Esophagus muscularis mucosa (tissue), 4 donors: ENCODE results near the gene AJUBA. TPM values are rescaled to one million over a fixed set of nuclear protein-coding genes. Genes with fewer than 3 reads are reported as not detected.

Experiments
- DNase-seq: peaks from one replicate; pipeline ENCODE4 v3.0.0-alpha.2; 2017; ENCODE audit errors: extremely low spot score
- H3K27ac ChIP-seq, 4 donors: fragments of 200-600 bp; sonication (generic); replicated peaks in 1 of 4; 1 replicate in 3 of 4; 2 replicates in 1 of 4; pipeline ENCODE4 v1.5.1; 2016 to 2019; ENCODE audit warnings: mild to moderate bottlenecking in 1 of 4
- H3K27me3 ChIP-seq, 4 donors: fragments of 200-600 bp; sonication (generic); one replicate each; pipeline versions ENCODE4 v1.5.1 to v1.6.0; 2016 to 2019
- H3K36me3 ChIP-seq, 4 donors: fragments of 200-600 bp; sonication (generic); one replicate each; pipeline ENCODE4 v1.5.1; 2016 to 2019
- H3K4me1 ChIP-seq, 4 donors: fragments of 200-600 bp; sonication (generic); one replicate each; pipeline ENCODE4 v1.5.1; 2016 to 2019
- H3K4me3 ChIP-seq, 4 donors: fragments of 200-600 bp; sonication (generic); 1 replicate in 2 of 4; 2 replicates in 2 of 4; pipeline ENCODE4 v1.5.1; 2016 to 2019; ENCODE audit warnings: mild to moderate bottlenecking in 4 of 4, moderate library complexity in 1 of 4
- H3K9me3 ChIP-seq, 4 donors: fragments of 200-600 bp; sonication (generic); 1 replicate in 3 of 4; 2 replicates in 1 of 4; pipeline ENCODE4 v1.5.1; 2016 to 2019
- EP300 ChIP-seq: sonication (generic); formaldehyde crosslinking; IDR thresholded peaks from one replicate; pipeline ENCODE4 v1.6.1; 2017; ENCODE audit warnings: antibody characterized with exemption
- POLR2A ChIP-seq: fragments of 450-650 bp; IDR thresholded peaks from one replicate; pipeline ENCODE4 v1.6.1; 2017; ENCODE audit warnings: antibody characterized with exemption, moderate library complexity, mild to moderate bottlenecking, low read depth
- POLR2AphosphoS5 ChIP-seq, 2 donors: sonication (generic); formaldehyde crosslinking; IDR thresholded peaks; one replicate each; pipeline ENCODE4 v1.6.1; 2017; ENCODE audit warnings: antibody characterized with exemption in 2 of 2
- WGBS: methylation state at CpG from one replicate; pipeline ENCODE4 v1.1.5; 2018; 5-methylcytosine and 5-hydroxymethylcytosine counted together
- intact Hi-C: fragments of 100-400 bp; cut with DNase I; formaldehyde crosslinking; loops from one replicate; pipeline ENCODE4 v1.15.1; 2023
- total RNA-seq, 4 donors: library from RNA; depleted of rRNA; stranded (reverse); fragments of >200 nt; gene quantifications; one replicate each; pipeline versions ENCODE4 v1.1.0 to v1.2.1, GENCODE V29; 2016
- TF ChIP-seq, protein P1 (sequence below), 3 experiments: fragments of 200-600 bp in 2 of 3; fragments of 450-650 bp in 1 of 3; sonication (generic) in 2 of 3; IDR thresholded peaks; one replicate each; pipeline ENCODE4 v1.5.1; 2017 to 2019; ENCODE audit warnings: antibody characterized with exemption in 3 of 3, mild to moderate bottlenecking in 2 of 3, moderate library complexity in 1 of 3

AJUBA gene
- total RNA-seq, 4 donors from 2014 or later, result 7.0 to 32.5 (median 17.9) TPM

DNA sequence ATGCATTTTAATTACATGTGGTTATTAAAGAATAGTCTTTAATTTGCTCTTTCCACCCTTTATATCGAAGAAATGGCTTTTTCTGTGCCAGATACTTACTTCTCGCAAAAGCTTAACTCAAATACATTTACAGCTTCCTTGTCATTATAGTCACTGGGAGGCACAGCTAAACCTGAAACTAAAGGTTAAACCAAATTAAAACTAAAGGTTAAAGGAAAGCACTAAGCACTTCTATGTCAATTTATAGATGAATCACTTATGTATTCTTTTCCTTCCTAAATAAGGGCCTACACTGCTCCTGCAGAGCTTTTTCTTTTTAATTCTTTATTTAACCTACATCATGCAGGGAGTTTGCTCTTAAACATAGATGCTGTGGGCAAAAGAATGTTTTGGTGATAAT lies 18.5 kb upstream of the AJUBA start:
- H3K4me3 ChIP-seq, result no peak overlapping the region
- intact Hi-C loops, result no loop called here
- H3K9me3 ChIP-seq, result no peaks in the 10 kb centered on the region
- no peaks in the 10 kb centered on the region for H3K27me3 ChIP-seq
- WGBS, result 91% methylated on average over 2 of the region's 2 CpGs
- no peak for TF ChIP-seq EP300
- TF ChIP-seq, protein P1, sequence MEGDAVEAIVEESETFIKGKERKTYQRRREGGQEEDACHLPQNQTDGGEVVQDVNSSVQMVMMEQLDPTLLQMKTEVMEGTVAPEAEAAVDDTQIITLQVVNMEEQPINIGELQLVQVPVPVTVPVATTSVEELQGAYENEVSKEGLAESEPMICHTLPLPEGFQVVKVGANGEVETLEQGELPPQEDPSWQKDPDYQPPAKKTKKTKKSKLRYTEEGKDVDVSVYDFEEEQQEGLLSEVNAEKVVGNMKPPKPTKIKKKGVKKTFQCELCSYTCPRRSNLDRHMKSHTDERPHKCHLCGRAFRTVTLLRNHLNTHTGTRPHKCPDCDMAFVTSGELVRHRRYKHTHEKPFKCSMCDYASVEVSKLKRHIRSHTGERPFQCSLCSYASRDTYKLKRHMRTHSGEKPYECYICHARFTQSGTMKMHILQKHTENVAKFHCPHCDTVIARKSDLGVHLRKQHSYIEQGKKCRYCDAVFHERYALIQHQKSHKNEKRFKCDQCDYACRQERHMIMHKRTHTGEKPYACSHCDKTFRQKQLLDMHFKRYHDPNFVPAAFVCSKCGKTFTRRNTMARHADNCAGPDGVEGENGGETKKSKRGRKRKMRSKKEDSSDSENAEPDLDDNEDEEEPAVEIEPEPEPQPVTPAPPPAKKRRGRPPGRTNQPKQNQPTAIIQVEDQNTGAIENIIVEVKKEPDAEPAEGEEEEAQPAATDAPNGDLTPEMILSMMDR (IDR thresholded peaks at IDR 0.05), result no peak
- TF ChIP-seq POLR2A, result no peak
- no peak for TF ChIP-seq POLR2AphosphoS5 (IDR thresholded peaks at IDR 0.05)
- peaks cover 0 to 13% (median 0%) of the 10 kb centered on the region in 4 donors for H3K36me3 ChIP-seq
- peaks cover 0 to 6% (median 2%) of the 10 kb centered on the region in 4 donors for H3K4me1 ChIP-seq
- H3K27ac ChIP-seq, result no peak overlapping the region
- DNase-seq, result no peak

DNA sequence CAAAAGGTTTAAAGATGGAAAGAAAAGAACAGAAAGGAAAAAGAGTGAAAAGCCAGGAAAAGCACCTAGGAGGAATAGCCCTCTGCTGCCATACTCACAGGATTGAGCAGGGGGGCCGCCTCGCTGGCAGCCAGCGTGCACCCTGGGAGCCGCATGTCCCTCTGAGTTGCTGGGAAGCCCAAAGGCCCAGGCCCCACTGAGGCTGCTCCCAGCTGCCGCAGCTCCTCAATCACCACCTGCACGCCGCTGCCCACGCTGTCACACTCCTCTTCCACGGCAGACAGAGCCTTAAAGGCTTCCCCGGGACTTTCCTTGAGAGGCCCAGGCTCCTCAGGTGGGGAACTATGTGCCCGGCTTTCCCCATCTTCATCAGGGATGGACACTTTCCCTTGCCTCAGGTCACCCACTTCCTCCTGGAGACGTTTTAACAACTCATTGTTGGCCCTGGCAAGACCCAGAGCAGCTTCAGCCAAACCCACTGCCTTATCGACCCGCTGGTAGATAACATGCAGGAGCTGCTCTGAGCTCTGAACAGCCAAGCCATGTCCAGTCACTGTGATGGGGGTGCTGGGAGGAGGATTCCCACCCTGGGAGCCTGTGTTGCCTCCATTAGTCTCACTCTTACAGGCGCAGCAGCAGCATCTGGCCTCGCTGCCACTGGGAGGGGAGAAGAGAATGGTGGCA lies 16.1 kb upstream of the AJUBA start:
- TF ChIP-seq, protein P1 (IDR thresholded peaks at IDR 0.05), result no peak
- TF ChIP-seq POLR2AphosphoS5 (IDR thresholded peaks at IDR 0.05) (no peak), POLR2A (no peak), EP300 (no peak)
- H3K36me3 ChIP-seq, result peaks cover 0 to 13% (median 0%) of the 10 kb centered on the region in 4 donors
- DNase-seq, result no peak
- H3K27ac ChIP-seq, result no peak overlapping the region
- peaks cover 0 to 10% (median 8%) of the 10 kb centered on the region in 4 donors for H3K4me1 ChIP-seq
- H3K9me3 ChIP-seq, result no peaks in the 10 kb centered on the region
- no peak overlapping the region for H3K4me3 ChIP-seq
- WGBS, result 86% methylated on average over 16 of the region's 16 CpGs
- intact Hi-C loops, result no loop called here
- H3K27me3 ChIP-seq, result no peaks in the 10 kb centered on the region

DNA sequence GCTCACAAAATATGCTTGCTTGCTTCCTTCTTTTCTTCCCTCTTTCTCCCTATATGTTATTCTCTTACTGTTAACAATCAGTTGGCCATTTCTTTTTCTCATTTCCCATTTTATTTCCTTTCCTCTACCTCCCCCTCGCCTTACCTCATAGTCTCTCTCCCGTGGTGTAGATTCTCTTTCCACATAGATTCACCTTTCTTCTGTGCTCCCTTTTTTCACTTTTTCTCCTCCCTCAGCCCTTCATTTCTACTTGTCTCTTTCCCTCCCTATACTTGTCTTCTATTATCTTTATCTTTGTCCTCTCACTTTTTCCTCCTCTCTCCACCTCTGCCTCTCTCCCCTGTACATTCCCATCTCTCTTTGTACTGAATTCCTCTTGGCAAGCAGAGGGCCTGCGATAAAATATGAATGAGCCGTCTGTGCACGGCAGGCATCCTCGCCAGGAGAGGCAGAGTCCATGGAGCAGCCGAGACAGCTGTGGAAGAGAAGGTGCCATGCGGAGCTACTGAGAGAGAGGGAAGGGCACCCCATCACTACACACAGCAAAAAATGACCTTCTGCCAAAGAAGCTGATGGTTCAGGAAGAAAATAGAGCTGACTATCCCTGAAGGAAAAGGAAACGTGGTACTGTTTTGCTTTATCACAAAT lies 15.4 kb upstream of the AJUBA start:
- H3K4me1 ChIP-seq, result peaks cover 0 to 10% (median 8%) of the 10 kb centered on the region in 4 donors
- H3K27ac ChIP-seq, result no peak overlapping the region
- WGBS, result 73% methylated on average over 9 of the region's 9 CpGs
- H3K27me3 ChIP-seq, result no peaks in the 10 kb centered on the region
- H3K4me3 ChIP-seq, result no peak overlapping the region
- intact Hi-C loops, result no loop called here
- peaks cover 0 to 13% (median 0%) of the 10 kb centered on the region in 4 donors for H3K36me3 ChIP-seq
- no peaks in the 10 kb centered on the region for H3K9me3 ChIP-seq
- TF ChIP-seq EP300 (no peak), POLR2AphosphoS5 (IDR thresholded peaks at IDR 0.05) (no peak), POLR2A (no peak)
- TF ChIP-seq, protein P1 (IDR thresholded peaks at IDR 0.05), result no peak
- DNase-seq, result no peak

GRCh38 chr14:22996768-22997654 lies 14.7 kb upstream of the AJUBA start:
- no peak overlapping the region for H3K27ac ChIP-seq
- 77% methylated on average over 11 of the region's 11 CpGs for WGBS
- H3K27me3 ChIP-seq, result no peaks in the 10 kb centered on the region
- H3K4me1 ChIP-seq, result peaks cover 0 to 10% (median 8%) of the 10 kb centered on the region in 4 donors
- no peak for DNase-seq
- no peak overlapping the region for H3K4me3 ChIP-seq
- intact Hi-C loops, result no loop called here
- H3K36me3 ChIP-seq, result peaks cover 0 to 13% (median 0%) of the 10 kb centered on the region in 4 donors
- no peaks in the 10 kb centered on the region for H3K9me3 ChIP-seq
- no peak for TF ChIP-seq POLR2A
- TF ChIP-seq, protein P1 (IDR thresholded peaks at IDR 0.05), result no peak
- no peak for TF ChIP-seq EP300
- TF ChIP-seq POLR2AphosphoS5 (IDR thresholded peaks at IDR 0.05), result no peak
